A549 (cell line): ENCODE measurements around the gene MRPS18B. TPM values are rescaled to one million over a fixed set of nuclear protein-coding genes. Genes with fewer than 3 reads are reported as not detected.

Experiments used
- ATAC-seq, 2 experiments: fragments of 200-7000 bp in 1 of 2; fragments of >200 bp in 1 of 2; cut with Nextera tagmentation in 1 of 2; cut with Tn5 transposase in 1 of 2; 3 replicates each; pipeline versions ENCODE4 v1.8.0 to v1.9.1; 2018 to 2020; ENCODE audit warnings: mild to moderate bottlenecking in 1 of 2, moderate library complexity in 1 of 2
- CTCF ChIA-PET: fragments of 300-600 bp; sonication (Branson Sonifier 250); formaldehyde crosslinking; extraction: SDS; loops from one replicate; lab custom pipeline; 2021; ENCODE audit warnings: antibody characterized with exemption, inconsistent platforms; lab: Yijun Ruan, JAX
- POLR2A ChIA-PET: fragments of 350-600 bp; formaldehyde crosslinking; extraction: SDS; loops from one replicate; lab custom pipeline; 2021; ENCODE audit warnings: antibody characterized with exemption, inconsistent platforms; lab: Yijun Ruan, JAX
- DNase-seq, 2 experiments: peaks; one replicate each; pipeline versions ENCODE4 v3.0.0 to v3.0.0-alpha.2; 2011 to 2016; ENCODE audit warnings: low read depth in 1 of 2, low spot score in 1 of 2
- FAIRE-seq: peaks from 2 replicates; lab custom pipeline; 2011; peaks lifted over from hg19 to GRCh38; lab: Jason Lieb, UNC
- H3K27ac ChIP-seq, 2 experiments: fragments of >200 bp; sonication (Bioruptor Twin); formaldehyde crosslinking; 3 replicates each; pipeline ENCODE4 v1.5.1; 2016 to 2017
- H3K4me1 ChIP-seq: fragments of >200 bp; sonication (Bioruptor Twin); formaldehyde crosslinking; 3 replicates; pipeline ENCODE4 v1.6.1; 2016
- H3K4me2 ChIP-seq: fragments of >200 bp; sonication (Bioruptor Twin); formaldehyde crosslinking; 3 replicates; pipeline ENCODE4 v1.6.1; 2016
- H3K4me3 ChIP-seq: fragments of >200 bp; sonication (Bioruptor Twin); formaldehyde crosslinking; 3 replicates; pipeline ENCODE4 v1.5.1; 2016
- H3K9me3 ChIP-seq: fragments of >200 bp; sonication (Bioruptor Twin); formaldehyde crosslinking; 3 replicates; pipeline ENCODE4 v1.6.1; 2016
- BCL3 ChIP-seq: fragments of >200 bp; sonication (Bioruptor Twin); formaldehyde crosslinking; IDR thresholded peaks from 3 replicates; pipeline ENCODE4 v1.6.1; 2016
- CBX8 ChIP-seq: fragments of 200-600 bp; sonication (generic); IDR thresholded peaks from 2 replicates; pipeline ENCODE4 v1.6.1; 2016
- CEBPB ChIP-seq, 2 experiments: fragments of >200 bp in 1 of 2; sonication (Bioruptor Twin) in 1 of 2; formaldehyde crosslinking in 1 of 2; IDR thresholded peaks; 2 replicates each; pipeline ENCODE4 v1.6.1; 2012 to 2016
- CHD2 ChIP-seq: fragments of 150-350 bp; IDR thresholded peaks from 2 replicates; pipeline ENCODE4 v1.6.1; 2014; ENCODE audit warnings: low read length; ENCODE audit not compliant: partially characterized antibody
- CTCF ChIP-seq: fragments of >200 bp; sonication (Bioruptor Twin); formaldehyde crosslinking; IDR thresholded peaks from 3 replicates; pipeline ENCODE4 v1.5.1; 2016
- EHF ChIP-seq: fragments of 250-450 bp; sonication (Bioruptor Pico); IDR thresholded peaks from 2 replicates; pipeline ENCODE4 v1.5.0; 2020; ENCODE audit warnings: mild to moderate bottlenecking
- EHMT2 ChIP-seq: fragments of 200-600 bp; sonication (generic); IDR thresholded peaks from 2 replicates; pipeline ENCODE4 v1.6.1; 2016; ENCODE audit warnings: antibody characterized with exemption, low read depth, mild to moderate bottlenecking, moderate library complexity
- EP300 ChIP-seq, 2 experiments: fragments of >200 bp; sonication (Bioruptor Twin); formaldehyde crosslinking; IDR thresholded peaks; 2 replicates in 1 of 2; 3 replicates in 1 of 2; pipeline ENCODE4 v1.6.1; 2016 to 2017
- FOSB ChIP-seq: fragments of 250-450 bp; sonication (Bioruptor Pico); IDR thresholded peaks from 2 replicates; pipeline ENCODE4 v1.5.0; 2020; ENCODE audit warnings: mild to moderate bottlenecking, moderate library complexity
- HDAC2 ChIP-seq: fragments of 200-600 bp; sonication (generic); IDR thresholded peaks from 2 replicates; pipeline ENCODE4 v1.6.1; 2016
- HEYL ChIP-seq: fragments of 250-450 bp; sonication (Bioruptor Pico); IDR thresholded peaks from 2 replicates; pipeline ENCODE4 v1.8.0; 2021; ENCODE audit warnings: mild to moderate bottlenecking, moderate library complexity
- HOXB13 ChIP-seq: fragments of 250-450 bp; sonication (Bioruptor Pico); IDR thresholded peaks from 2 replicates; pipeline ENCODE4 v1.5.0; 2020; ENCODE audit warnings: low read depth, mild to moderate bottlenecking, moderate library complexity
- JUN ChIP-seq, 2 experiments: fragments of >200 bp; sonication (Bioruptor Twin); formaldehyde crosslinking; IDR thresholded peaks; 2 replicates in 1 of 2; 3 replicates in 1 of 2; pipeline ENCODE4 v1.6.1; 2016 to 2017
- JUNB ChIP-seq: fragments of >200 bp; sonication (Bioruptor Twin); formaldehyde crosslinking; IDR thresholded peaks from 2 replicates; pipeline ENCODE4 v1.6.1; 2016
- MAZ ChIP-seq: fragments of 150-350 bp; IDR thresholded peaks from 2 replicates; pipeline ENCODE4 v1.6.1; 2014; ENCODE audit warnings: antibody characterized with exemption, low read depth, low read length, borderline replicate concordance
- MYC ChIP-seq: IDR thresholded peaks from 2 replicates; pipeline ENCODE4 v1.6.1; 2012; ENCODE audit warnings: mild to moderate bottlenecking, inconsistent platforms, low read length, improper control_type of control experiment, borderline replicate concordance
- PBX3 ChIP-seq: IDR thresholded peaks from 2 replicates; pipeline ENCODE4 v1.6.1; 2012
- PHF8 ChIP-seq: fragments of 200-600 bp; sonication (generic); IDR thresholded peaks from 2 replicates; pipeline ENCODE4 v1.6.1; 2016; ENCODE audit warnings: low read depth, mild to moderate bottlenecking, antibody characterized with exemption, moderate library complexity, borderline replicate concordance
- POLR2A ChIP-seq: IDR thresholded peaks from 2 replicates; pipeline ENCODE4 v1.6.1; 2012; ENCODE audit warnings: mild to moderate bottlenecking, low read length
- POLR2AphosphoS2 ChIP-seq: conservative IDR thresholded peaks from 2 replicates; pipeline ENCODE4 v1.6.1; 2012; ENCODE audit warnings: low read length, improper control_type of control experiment, inconsistent platforms
- RAD21 ChIP-seq, 2 experiments: fragments of >200 bp in 1 of 2; sonication (Bioruptor Twin) in 1 of 2; formaldehyde crosslinking in 1 of 2; IDR thresholded peaks in 1 of 2; conservative IDR thresholded peaks in 1 of 2; 2 replicates in 1 of 2; 3 replicates in 1 of 2; pipeline ENCODE4 v1.6.1; 2012 to 2018; ENCODE audit warnings: inconsistent platforms in 1 of 2
- RARB ChIP-seq: fragments of 250-450 bp; sonication (Bioruptor Pico); IDR thresholded peaks from 2 replicates; pipeline ENCODE4 v1.8.0; 2021; ENCODE audit warnings: mild to moderate bottlenecking, moderate library complexity
- RFX5 ChIP-seq: fragments of 450-650 bp; IDR thresholded peaks from 2 replicates; pipeline ENCODE4 v1.7.1; 2014; ENCODE audit warnings: antibody characterized with exemption, mild to moderate bottlenecking, moderate library complexity
- RNF2 ChIP-seq: fragments of 200-600 bp; sonication (generic); IDR thresholded peaks from 2 replicates; pipeline ENCODE4 v1.6.1; 2016; ENCODE audit warnings: low read depth, mild to moderate bottlenecking, antibody characterized with exemption, moderate library complexity, borderline replicate concordance
- TFCP2L1 ChIP-seq: fragments of 250-450 bp; sonication (Bioruptor Pico); IDR thresholded peaks from 2 replicates; pipeline ENCODE4 v1.5.0; 2021; ENCODE audit warnings: mild to moderate bottlenecking
- ZFP36 ChIP-seq: fragments of 450-650 bp; IDR thresholded peaks from 2 replicates; pipeline ENCODE4 v1.6.1; 2014; ENCODE audit warnings: borderline replicate concordance; ENCODE audit not compliant: partially characterized antibody
- ZSCAN20 ChIP-seq: fragments of 250-450 bp; sonication (Bioruptor Pico); IDR thresholded peaks from 2 replicates; pipeline ENCODE4 v1.8.0; 2022; ENCODE audit warnings: mild to moderate bottlenecking, moderate library complexity
- WGBS: methylation state at CpG from one replicate; pipeline ENCODE4 v1.1.6; 2017; ENCODE audit errors: missing lambda C conversion rate; 5-methylcytosine and 5-hydroxymethylcytosine counted together
- polyA plus RNA-seq, 4 experiments: library from polyadenylated mRNA; depleted of rRNA in 3 of 4; stranded (reverse); fragments of >200 nt; fragmentation: RNase III in 1 of 4; extraction: RNeasy Plus Mini Kit Qiagen cat#74134 plus additional on column Dnase treatment in 1 of 4; gene quantifications; 2 replicates in 3 of 4; 3 replicates in 1 of 4; pipeline ENCODE4 v1.2.3, GENCODE V29; 2011 to 2017

Gene MRPS18B
- polyA plus RNA-seq, 2 of the 4 experiments (the other 2 are of a cell fraction), result 85.3 to 91.1 TPM

- POLR2A ChIA-PET, result interaction anchor here (0.6 to 3.0 kb wide), 15 partner anchors 9 to 138 kb away, joined by 3 to 15 read pairs (median 5); partner anchors contain the start of genes ABCF1 and MDC1
- H3K4me2 ChIP-seq, result peak overlapping the region; percentile 100
- H3K4me1 ChIP-seq, result peaks cover 39% of the 10 kb centered on the region
- DNase-seq, result no peak
- WGBS, result 45% methylated on average over 8 of the region's 8 CpGs
- H3K4me3 ChIP-seq, result peak overlapping the region; percentile 88
- peak overlapping the region; percentile 90 to 97 for H3K27ac ChIP-seq
- FAIRE-seq, result no peak
- ATAC-seq, result no peak
- CTCF ChIA-PET, result interaction anchor here (1.1 to 3.7 kb wide), 5 partner anchors 16 to 161 kb away, joined by 3 to 16 read pairs (median 6); partner anchors contain the start of gene DHX16
- TF ChIP-seq HEYL, result no peak
- peak; percentile 29; the same call in 1 of the 2 replicates for TF ChIP-seq TFCP2L1 (CRISPR knock-in tag)
- TF ChIP-seq, all 56 proteins: peak for 1
- no peaks in the 10 kb centered on the region for H3K9me3 ChIP-seq
These were observed 3.4 kb upstream of the MRPS18B start for GRCh38 chr6:30614044-30614842.

GRCh38 chr6:30614843-30615218 is 2.8 kb upstream of the MRPS18B start:
- Histone ChIP-seq H3K4me2 (peak overlapping the region; percentile 100), H3K4me1 (peaks cover 39% of the 10 kb centered on the region), H3K4me3 (peak overlapping the region; percentile 88), H3K27ac (peak overlapping the region; percentile 90 to 97), H3K9me3 (no peaks in the 10 kb centered on the region)
- CTCF ChIA-PET, result interaction anchor here (1.1 to 3.7 kb wide), 4 partner anchors 17 to 161 kb away, joined by 3 to 16 read pairs (median 6); partner anchors contain the start of gene DHX16
- peak; percentile 76 to 95 for DNase-seq
- no peak for FAIRE-seq
- ATAC-seq, result peak; percentile 68 to 76
- 0% methylated on average over 6 of the region's 6 CpGs for WGBS
- POLR2A ChIA-PET, result interaction anchor here (0.6 to 3.0 kb wide), 15 partner anchors 9 to 137 kb away, joined by 3 to 15 read pairs (median 5); partner anchors contain the start of genes ABCF1 and MDC1
- TF ChIP-seq CEBPB (IDR thresholded peaks at IDR 0.05) (peak in 1 of 2 experiments; percentile 58; a peak in 1 of 4 replicates), JUN (IDR thresholded peaks at IDR 0.05) (peak in 1 of 2 experiments; percentile 46; a peak in 2 of 5 replicates), CHD2 (no peak), ZSCAN20 (CRISPR knock-in tag) (no peak), POLR2A (0 out of 2 replicates have a peak, but pooled peaks have one; percentile 35), RARB (CRISPR knock-in tag) (no peak)

- ATAC-seq (peak; percentile 18 to 24; a peak in 3 of 6 replicates), DNase-seq (peak in 1 of 2 experiments; percentile 79), FAIRE-seq (no peak)
- WGBS, result under 1% methylated on average over 10 of the region's 10 CpGs
- Histone ChIP-seq H3K9me3 (no peaks in the 10 kb centered on the region), H3K4me3 (peak overlapping the region; percentile 88), H3K4me2 (peak overlapping the region; percentile 100), H3K27ac (peak overlapping the region; percentile 90 to 97), H3K4me1 (peaks cover 39% of the 10 kb centered on the region)
- CTCF ChIA-PET, result interaction anchor here (1.6 to 3.7 kb wide), 2 partner anchors 17 to 57 kb away, joined by 4 to 16 read pairs; partner anchors contain the start of gene DHX16
- POLR2A ChIA-PET, result interaction anchor here (0.6 to 3.0 kb wide), 16 partner anchors 10 to 137 kb away, joined by 3 to 15 read pairs (median 4); partner anchors contain the start of genes ABCF1, GNL1 and MDC1
- no peak for TF ChIP-seq CBX8
- TF ChIP-seq RNF2, result no peak
- peak; percentile 67 for TF ChIP-seq RARB (CRISPR knock-in tag)
- no peak for TF ChIP-seq ZFP36
- TF ChIP-seq RAD21 (conservative IDR thresholded peaks at IDR 0.05 in 1 of 2, IDR thresholded peaks at IDR 0.05 in 1 of 2), result no peak
- TF ChIP-seq ZSCAN20 (CRISPR knock-in tag), result no peak
- TF ChIP-seq PHF8, result no peak
- no peak for TF ChIP-seq MYC
- TF ChIP-seq FOSB, result peak; percentile 90
- TF ChIP-seq MAZ, result no peak
- no peak for TF ChIP-seq HOXB13 (CRISPR knock-in tag)
- TF ChIP-seq EHF (CRISPR knock-in tag), result no peak
- no peak for TF ChIP-seq HDAC2
- TF ChIP-seq POLR2AphosphoS2, result no peak
- no peak for TF ChIP-seq EHMT2
- no peak for TF ChIP-seq PBX3
- TF ChIP-seq BCL3, result peak; percentile 17; the same call in 1 of the 3 replicates
- TF ChIP-seq JUNB, result no peak
- no peak for TF ChIP-seq CTCF
- TF ChIP-seq EP300 (IDR thresholded peaks at IDR 0.05), result no peak
- TF ChIP-seq RFX5, result no peak
These were observed 2.3 kb upstream of the MRPS18B start for GRCh38 chr6:30615219-30615957.
